Right lobe of liver (tissue), 4 donors: ENCODE measurements around the gene FAM168A.

Source experiments
- POLR2A ChIP-seq: fragments of 450-650 bp; IDR thresholded peaks from one replicate; pipeline ENCODE4 v1.6.1; 2017; ENCODE audit warnings: antibody characterized with exemption, mild to moderate bottlenecking
- TF ChIP-seq, protein P1 (sequence below), 4 donors: fragments of 200-600 bp in 3 of 4; fragments of 450-650 bp in 1 of 4; IDR thresholded peaks; one replicate each; pipeline versions ENCODE4 v1.5.1 to v1.8.0; 2016 to 2022; ENCODE audit warnings: antibody characterized with exemption in 4 of 4, mild to moderate bottlenecking in 2 of 4
- donor health status: DM: no; HTN: no; CAD: no.
- donor health status: DM: no; HTN: no; CAD: no.
- donor health status: DM: no; HTN: yes; CAD: no.

GRCh38 chr11:73582653-73583052, 15.3 kb downstream of the FAM168A start:
- TF ChIP-seq POLR2A, result no peak
- TF ChIP-seq, protein P1, sequence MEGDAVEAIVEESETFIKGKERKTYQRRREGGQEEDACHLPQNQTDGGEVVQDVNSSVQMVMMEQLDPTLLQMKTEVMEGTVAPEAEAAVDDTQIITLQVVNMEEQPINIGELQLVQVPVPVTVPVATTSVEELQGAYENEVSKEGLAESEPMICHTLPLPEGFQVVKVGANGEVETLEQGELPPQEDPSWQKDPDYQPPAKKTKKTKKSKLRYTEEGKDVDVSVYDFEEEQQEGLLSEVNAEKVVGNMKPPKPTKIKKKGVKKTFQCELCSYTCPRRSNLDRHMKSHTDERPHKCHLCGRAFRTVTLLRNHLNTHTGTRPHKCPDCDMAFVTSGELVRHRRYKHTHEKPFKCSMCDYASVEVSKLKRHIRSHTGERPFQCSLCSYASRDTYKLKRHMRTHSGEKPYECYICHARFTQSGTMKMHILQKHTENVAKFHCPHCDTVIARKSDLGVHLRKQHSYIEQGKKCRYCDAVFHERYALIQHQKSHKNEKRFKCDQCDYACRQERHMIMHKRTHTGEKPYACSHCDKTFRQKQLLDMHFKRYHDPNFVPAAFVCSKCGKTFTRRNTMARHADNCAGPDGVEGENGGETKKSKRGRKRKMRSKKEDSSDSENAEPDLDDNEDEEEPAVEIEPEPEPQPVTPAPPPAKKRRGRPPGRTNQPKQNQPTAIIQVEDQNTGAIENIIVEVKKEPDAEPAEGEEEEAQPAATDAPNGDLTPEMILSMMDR (IDR thresholded peaks at IDR 0.05), result no peak
